OCI-LY7 (cell line): ENCODE measurements around the gene CHMP1B.

Source experiments
- CTCF ChIP-seq: fragments of 200-600 bp; sonication (generic); conservative IDR thresholded peaks from 2 replicates; pipeline ENCODE4 v1.5.1; 2014; ENCODE audit warnings: mild to moderate bottlenecking, antibody characterized with exemption, low read length, moderate library complexity, mixed read lengths
- EZH2phosphoT487 ChIP-seq: fragments of 200-600 bp; sonication (generic); IDR thresholded peaks from 2 replicates; pipeline ENCODE4 v1.6.1; 2018; ENCODE audit warnings: low read depth, borderline replicate concordance, mild to moderate bottlenecking, mixed run types, antibody characterized with exemption, low read length, moderate library complexity, mixed read lengths

GRCh38 chr18:11801573-11801972 is 49.6 kb upstream of the CHMP1B start:
- TF ChIP-seq CTCF, result no peak
- TF ChIP-seq EZH2phosphoT487, result no peak
